PC-9 (cell line): Measurements from ENCODE around the gene ATP8A1. TPM values are rescaled to one million over a fixed set of nuclear protein-coding genes. Genes with fewer than 3 reads are reported as not detected.

Experiments used
- BruUV-seq: library from RNA; stranded (reverse); fragments of 400-500 nt; replicated peaks from 2 replicates; lab custom pipeline; 2021; lab: Mats Ljungman, UMichigan
- CTCF ChIA-PET: fragments of 300-600 bp; sonication (Branson Sonifier 250); formaldehyde crosslinking; loops from one replicate; lab custom pipeline; 2022; ENCODE audit warnings: antibody characterized with exemption; lab: Charles Lee
- POLR2A ChIA-PET: fragments of 300-600 bp; sonication (Branson Sonifier 250); formaldehyde crosslinking; loops from one replicate; lab custom pipeline; 2022; ENCODE audit warnings: antibody characterized with exemption; ENCODE audit not compliant: unreplicated experiment; lab: Charles Lee
- DNase-seq, 2 experiments: peaks; one replicate each; pipeline versions ENCODE4 v3.0.0 to v3.0.0-alpha.2; 2015 to 2022; ENCODE audit warnings: mixed read lengths in 1 of 2
- H2AFZ ChIP-seq: fragments of 200-600 bp; sonication (generic); 2 replicates; pipeline ENCODE4 v1.8.1; 2017; ENCODE audit warnings: antibody characterized with exemption
- H3F3A ChIP-seq: fragments of 200-600 bp; sonication (generic); 2 replicates; pipeline ENCODE4 v1.8.1; 2017; ENCODE audit warnings: antibody characterized with exemption, mild to moderate bottlenecking, low read depth; ENCODE audit not compliant: insufficient read depth
- H3K27ac ChIP-seq: fragments of 200-600 bp; sonication (generic); 2 replicates; pipeline ENCODE4 v1.6.1; 2016; ENCODE audit warnings: mixed run types
- H3K27me3 ChIP-seq: fragments of 200-600 bp; sonication (generic); 2 replicates; pipeline ENCODE4 v1.6.1; 2016; ENCODE audit warnings: low read depth, mixed run types; ENCODE audit not compliant: insufficient read depth
- H3K36me3 ChIP-seq: fragments of 200-600 bp; sonication (generic); 2 replicates; pipeline ENCODE4 v1.6.1; 2016; ENCODE audit warnings: low read depth, mixed run types
- H3K4me1 ChIP-seq: fragments of 200-600 bp; sonication (generic); replicated peaks from 2 replicates; pipeline ENCODE4 v1.6.1; 2016; ENCODE audit warnings: mixed run types; ENCODE audit not compliant: insufficient read depth
- H3K4me2 ChIP-seq: fragments of 200-600 bp; sonication (generic); 2 replicates; pipeline ENCODE4 v1.6.1; 2017; ENCODE audit warnings: mixed run types
- H3K4me3 ChIP-seq: fragments of 200-600 bp; sonication (generic); 2 replicates; pipeline ENCODE4 v1.6.1; 2016; ENCODE audit warnings: mixed run types
- H3K79me2 ChIP-seq: fragments of 200-600 bp; sonication (generic); 2 replicates; pipeline ENCODE4 v1.6.1; 2017; ENCODE audit warnings: low read depth, mixed run types
- H3K9me2 ChIP-seq: fragments of 200-600 bp; sonication (generic); 2 replicates; pipeline ENCODE4 v1.8.1; 2017; ENCODE audit warnings: mild to moderate bottlenecking; ENCODE audit not compliant: insufficient read depth
- H3K9me3 ChIP-seq: fragments of 200-600 bp; sonication (generic); 2 replicates; pipeline ENCODE4 v1.8.1; 2016; ENCODE audit warnings: low read depth; ENCODE audit not compliant: insufficient read depth
- H4K20me1 ChIP-seq: fragments of 200-600 bp; sonication (generic); 2 replicates; pipeline ENCODE4 v1.8.1; 2017; ENCODE audit not compliant: insufficient read depth
- CTCF ChIP-seq: fragments of 200-600 bp; sonication (generic); conservative IDR thresholded peaks from 2 replicates; pipeline ENCODE4 v1.6.1; 2017; ENCODE audit warnings: mixed run types, antibody characterized with exemption, mild to moderate bottlenecking, moderate library complexity
- EZH2 ChIP-seq: fragments of 200-600 bp; sonication (generic); IDR thresholded peaks from 2 replicates; pipeline ENCODE4 v1.8.0; 2017; ENCODE audit warnings: antibody characterized with exemption, low read depth
- intact Hi-C: fragments of 100-400 bp; cut with micrococcal nuclease; formaldehyde crosslinking; loops from one replicate; pipeline ENCODE4 v1.10.0; 2022; ENCODE audit not compliant: unreplicated experiment
- total RNA-seq: library from RNA; stranded (reverse); gene quantifications from 2 replicates; pipeline ENCODE4 v1.2.3, GENCODE V29; 2021

The ATP8A1 gene
- total RNA-seq, 1 experiment from 2014 or later: not detected

GRCh38 chr4:42644897-42645296 is 12.0 kb downstream of the ATP8A1 start:
- intact Hi-C loops: no loop called here
- Histone ChIP-seq H3F3A (no peaks in the 10 kb centered on the region), H2AFZ (no peak overlapping the region), H3K9me3 (no peaks in the 10 kb centered on the region), H3K79me2 (no peaks in the 10 kb centered on the region), H4K20me1 (no peaks in the 10 kb centered on the region), H3K9me2 (no peaks in the 10 kb centered on the region), H3K27me3 (0 out of 2 replicates have a peak, but pooled peaks cover 7% of the 10 kb centered on the region), H3K4me2 (no peak overlapping the region), H3K4me3 (no peak overlapping the region), H3K36me3 (no peaks in the 10 kb centered on the region), H3K4me1 (no peaks in the 10 kb centered on the region), H3K27ac (no peak overlapping the region)
- ChIA-PET CTCF (no interaction called here), POLR2A (no interaction called here)
- DNase-seq: no peak
- TF ChIP-seq EZH2 (no peak), CTCF (no peak)
- no TSS peak for BruUV-seq

- intact Hi-C loops: no loop called here
- no TSS peak for BruUV-seq
- no peak overlapping the region for H3K27ac ChIP-seq
- H4K20me1 ChIP-seq: no peaks in the 10 kb centered on the region
- no peak overlapping the region for H2AFZ ChIP-seq
- H3K27me3 ChIP-seq: 0 out of 2 replicates have a peak, but pooled peaks cover 7% of the 10 kb centered on the region
- H3K9me2 ChIP-seq: no peaks in the 10 kb centered on the region
- no peak for DNase-seq
- H3F3A ChIP-seq: no peaks in the 10 kb centered on the region
- POLR2A ChIA-PET: no interaction called here
- H3K36me3 ChIP-seq: no peaks in the 10 kb centered on the region
- H3K4me1 ChIP-seq: no peaks in the 10 kb centered on the region
- H3K4me3 ChIP-seq: no peak overlapping the region
- CTCF ChIA-PET: no interaction called here
- H3K9me3 ChIP-seq: no peaks in the 10 kb centered on the region
- no peaks in the 10 kb centered on the region for H3K79me2 ChIP-seq
- H3K4me2 ChIP-seq: no peak overlapping the region
- no peak for TF ChIP-seq EZH2
- TF ChIP-seq CTCF: no peak
These were observed 13.2 kb downstream of the ATP8A1 start for GRCh38 chr4:42643685-42644084.

GRCh38 chr4:42642845-42643615 is 13.9 kb downstream of the ATP8A1 start:
- TF ChIP-seq EZH2 (no peak), CTCF (no peak)
- no peak overlapping the region for H2AFZ ChIP-seq
- POLR2A ChIA-PET: no interaction called here
- BruUV-seq: no TSS peak
- H3K9me3 ChIP-seq: no peaks in the 10 kb centered on the region
- H3K9me2 ChIP-seq: no peaks in the 10 kb centered on the region
- 0 out of 2 replicates have a peak, but pooled peaks cover 7% of the 10 kb centered on the region for H3K27me3 ChIP-seq
- no peaks in the 10 kb centered on the region for H4K20me1 ChIP-seq
- H3K4me2 ChIP-seq: no peak overlapping the region
- H3K79me2 ChIP-seq: no peaks in the 10 kb centered on the region
- H3K4me3 ChIP-seq: no peak overlapping the region
- intact Hi-C loops: no loop called here
- CTCF ChIA-PET: no interaction called here
- H3K36me3 ChIP-seq: no peaks in the 10 kb centered on the region
- DNase-seq: no peak
- H3K27ac ChIP-seq: no peak overlapping the region
- no peaks in the 10 kb centered on the region for H3F3A ChIP-seq
- no peaks in the 10 kb centered on the region for H3K4me1 ChIP-seq
